ENCODE data around the gene PCSK1.
"Not testable (repeated sequence)": the region's sequence is repeated elsewhere in the genome, so short reads cannot be mapped to it uniquely, and the experiment has no call there.

Gene PCSK1

DNA sequence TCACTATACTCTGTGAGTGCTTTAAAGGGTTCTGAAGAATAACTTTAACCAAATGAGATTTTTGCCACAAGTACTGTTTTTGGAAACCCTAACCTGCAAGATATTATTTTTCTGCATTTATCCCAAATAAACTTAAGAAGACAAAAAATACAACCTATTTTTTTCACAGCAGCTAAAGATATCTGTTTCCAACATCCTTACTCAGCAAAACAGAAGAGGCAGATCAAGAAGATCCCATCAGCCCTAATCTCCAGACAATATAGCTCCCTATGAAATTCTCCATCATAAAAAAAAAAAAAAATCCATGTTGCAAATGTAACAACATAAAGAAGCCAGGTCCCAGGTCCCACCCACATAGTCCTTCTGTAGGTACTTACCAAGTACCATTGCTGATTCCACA lies 7.6 kb downstream of the PCSK1 start:
- no peak for DNase-seq

DNA sequence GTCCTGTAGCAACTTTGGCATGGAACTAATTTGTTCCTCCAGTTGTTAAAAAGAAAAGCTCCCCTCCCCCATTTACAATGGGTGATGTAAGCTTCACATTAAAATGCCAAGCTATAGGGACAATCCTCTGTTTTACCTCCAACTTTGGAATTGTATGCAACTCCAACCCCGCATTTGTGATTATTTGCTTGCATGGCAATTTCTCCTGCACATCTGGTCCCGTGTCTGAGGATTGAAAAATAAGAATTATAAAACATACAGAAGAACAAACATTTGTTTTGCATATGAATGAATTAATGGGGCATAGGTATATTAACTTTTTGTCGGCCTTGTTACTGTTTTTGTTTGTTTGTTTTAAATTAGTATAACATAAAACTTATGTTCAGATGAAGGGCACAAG lies 17.2 kb downstream of the PCSK1 start:
- no peak for DNase-seq

DNA sequence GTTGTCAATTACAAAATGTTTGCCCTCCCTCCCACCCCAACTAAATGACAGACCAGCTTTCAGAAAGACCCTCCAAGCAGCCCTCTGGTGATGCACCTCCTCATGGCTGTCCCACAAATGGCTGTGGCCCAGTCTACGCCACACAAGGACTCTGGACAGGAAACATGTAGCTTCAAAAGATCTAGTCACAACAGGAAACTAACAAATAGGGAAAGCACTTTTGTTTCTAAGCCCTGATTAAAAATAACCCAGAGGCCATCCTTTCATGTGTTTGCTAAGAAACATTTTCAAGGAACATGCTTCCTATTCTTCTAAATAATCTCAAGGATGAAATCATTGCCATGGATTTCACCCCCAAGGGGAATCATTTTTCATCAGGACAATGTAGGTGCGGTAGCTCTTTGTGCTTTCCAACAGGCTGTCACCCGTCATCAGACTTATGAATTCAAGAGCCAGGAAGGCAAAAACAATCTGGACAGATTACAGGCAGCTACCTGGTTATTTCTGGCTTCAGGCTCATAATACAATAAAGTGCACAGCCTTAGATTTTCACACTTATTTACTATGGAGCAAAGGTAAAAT lies 20.1 kb downstream of the PCSK1 start:
- no peak for DNase-seq

DNA sequence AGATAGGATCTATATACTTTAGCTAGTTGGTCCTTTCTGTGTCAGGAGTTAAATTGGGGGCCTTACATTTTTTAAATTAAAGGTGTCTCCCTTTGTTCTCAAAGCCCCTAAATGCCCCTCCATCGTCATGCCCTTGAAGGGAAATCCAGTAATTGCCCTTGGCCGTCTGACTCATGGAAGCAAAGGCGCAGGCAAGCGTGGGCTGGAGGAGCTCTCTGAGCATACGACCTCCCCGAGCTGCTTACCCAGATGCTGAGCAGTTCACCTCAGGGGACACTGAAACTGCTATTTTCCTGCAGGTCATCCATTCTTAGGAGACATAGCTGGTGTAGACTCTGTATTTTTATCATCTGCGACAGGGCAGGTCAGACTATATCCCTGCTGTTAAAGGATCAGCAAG lies 23.0 kb downstream of the PCSK1 start:
- DNase-seq: no peak

DNA sequence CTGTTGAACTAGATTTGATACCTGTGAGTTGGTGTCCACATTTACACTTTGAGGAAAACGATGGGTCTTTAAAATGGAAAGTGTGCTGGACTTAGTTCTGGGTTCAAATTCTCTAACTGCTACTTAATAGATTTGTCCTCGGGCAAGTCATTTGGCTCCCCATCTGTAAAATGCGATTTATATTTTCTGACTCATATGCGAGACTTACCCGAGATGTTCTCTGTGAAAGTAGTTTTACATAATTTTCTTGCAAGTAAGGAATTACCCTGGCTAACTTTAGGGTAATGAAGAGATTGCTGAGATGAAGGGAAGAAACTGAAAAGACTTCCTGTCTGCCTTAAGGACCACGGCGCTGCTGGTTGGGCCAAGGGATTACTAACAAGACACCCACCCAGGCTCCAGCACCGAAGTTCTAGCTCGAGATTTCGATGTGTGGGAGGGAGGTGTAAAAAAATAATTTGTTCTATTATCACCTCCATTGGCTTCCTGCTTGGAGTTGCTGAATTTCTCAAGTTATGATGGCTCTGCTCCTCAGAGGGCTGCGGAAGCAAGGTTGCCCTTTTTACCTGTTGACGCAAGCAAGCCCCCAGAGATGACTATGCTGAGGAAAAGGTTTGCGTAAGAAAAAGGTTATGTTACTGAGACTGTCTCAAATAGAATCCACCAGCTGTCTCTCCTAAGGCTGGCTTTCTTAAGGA lies 24.1 kb downstream of the PCSK1 start:
- DNase-seq: no peak

DNA sequence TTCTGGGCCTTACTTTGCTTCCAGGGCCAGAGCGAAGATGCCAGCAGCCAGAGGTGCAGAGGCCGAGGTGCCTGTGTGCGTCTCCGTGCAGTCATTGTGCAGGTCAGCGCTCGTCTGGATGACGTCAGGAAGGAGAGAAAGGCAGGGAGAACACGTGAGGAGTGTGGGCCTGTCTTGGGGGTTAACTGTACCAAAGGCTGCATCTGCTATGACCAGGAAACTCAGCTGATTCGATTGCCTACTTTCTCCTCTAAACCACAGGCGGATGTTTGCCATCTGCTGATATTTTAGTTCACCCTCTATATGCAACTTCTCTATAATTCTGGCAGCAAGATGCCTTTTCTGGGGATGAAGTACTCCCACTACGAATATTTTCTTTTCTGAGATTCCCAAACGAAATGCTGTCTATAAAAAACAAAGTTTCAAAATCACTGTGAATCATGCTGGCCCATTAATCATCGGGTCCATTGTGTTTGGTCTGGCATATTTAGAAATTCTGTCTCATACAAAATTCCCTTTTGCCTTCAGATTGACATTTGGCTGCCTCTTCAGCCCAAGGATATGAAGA lies 24.8 kb downstream of the PCSK1 start:
- DNase-seq: no peak

DNA sequence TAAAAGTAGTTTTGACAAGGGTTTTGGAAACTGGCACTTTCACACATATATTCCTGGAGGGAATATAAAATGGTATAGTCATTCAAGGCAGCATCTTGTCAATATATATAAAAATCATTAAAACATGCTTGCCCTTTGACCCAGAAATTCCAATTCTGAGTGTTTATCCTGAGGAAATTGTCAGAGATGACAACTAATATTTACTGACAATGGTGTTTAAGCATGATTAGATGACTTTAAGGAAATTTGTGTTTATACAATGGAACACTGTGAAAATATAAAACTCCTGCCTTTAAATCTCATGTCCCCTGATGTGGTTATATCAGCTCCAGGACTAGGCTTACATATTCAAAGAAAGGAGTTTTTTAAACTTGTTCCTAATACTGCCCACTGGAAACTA lies 25.6 kb downstream of the PCSK1 start:
- no peak for DNase-seq

DNA sequence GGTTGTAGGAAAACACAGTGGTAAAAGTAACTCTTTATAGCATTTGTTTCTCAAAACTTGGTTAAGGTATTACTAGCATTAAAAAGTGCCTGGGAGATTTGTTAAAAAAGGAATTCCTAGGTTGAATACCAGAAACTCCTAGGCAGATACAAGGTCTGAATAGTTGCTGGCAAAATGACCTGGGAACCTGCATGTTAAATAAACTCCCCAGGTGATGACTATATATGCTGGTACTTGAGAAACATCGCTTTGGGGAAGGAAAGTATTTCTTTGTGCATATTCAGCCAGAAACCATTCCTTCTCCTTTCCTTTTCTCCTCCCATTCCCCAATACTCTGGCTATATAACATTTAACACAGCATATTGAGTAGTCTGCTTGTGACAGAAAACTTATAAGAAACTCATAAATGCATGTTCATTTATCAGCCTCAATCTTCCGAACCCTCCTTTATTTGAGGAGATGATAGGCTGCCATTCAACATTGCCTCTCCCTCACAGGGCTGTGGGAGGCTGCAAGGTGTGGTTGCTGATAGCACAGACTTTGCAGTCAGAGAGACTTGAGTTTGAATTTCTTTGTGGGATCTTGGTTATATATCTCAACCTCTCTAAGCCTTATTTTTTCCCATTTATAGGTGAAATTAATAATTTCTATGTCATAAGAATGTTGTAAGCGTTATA lies 28.7 kb downstream of the PCSK1 start:
- DNase-seq: no peak

DNA sequence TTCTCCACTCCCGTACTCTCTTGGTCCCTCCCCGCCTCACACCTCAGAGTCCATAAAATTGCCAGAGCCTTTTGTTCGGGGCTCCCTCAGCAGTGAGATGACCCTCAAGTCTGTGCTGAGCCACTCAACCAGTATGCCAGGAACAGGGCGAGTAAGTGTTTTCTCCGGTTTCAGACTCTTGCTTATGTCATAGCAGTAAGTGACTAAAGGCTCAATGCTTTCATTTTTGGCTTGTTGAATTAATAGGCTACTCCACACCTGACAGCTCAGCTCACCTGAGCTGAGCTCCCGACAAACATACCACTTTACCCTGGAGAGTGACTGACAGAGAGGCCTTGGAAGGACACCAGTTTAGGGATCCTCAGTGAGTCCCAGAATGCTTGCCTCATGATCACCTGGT lies 30.5 kb downstream of the PCSK1 start:
- no peak for DNase-seq

DNA sequence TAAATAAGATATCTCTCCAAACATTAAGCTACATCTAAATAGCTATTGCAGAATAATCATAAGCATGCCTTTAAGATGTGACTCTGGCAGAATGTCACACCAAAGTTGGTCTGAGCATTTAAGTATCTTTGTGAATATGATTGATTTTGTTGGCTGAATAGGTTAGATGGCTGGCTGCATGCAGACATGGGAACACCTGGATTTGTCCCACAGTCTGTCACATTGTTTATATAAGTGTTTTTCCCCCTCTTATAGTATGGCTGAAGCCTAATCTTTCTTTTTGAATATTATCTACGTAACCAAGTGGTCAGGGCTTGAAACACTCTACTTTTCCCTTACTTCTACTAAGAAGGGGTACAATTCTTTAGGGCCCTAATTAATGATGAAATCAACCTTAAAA lies 36.2 kb downstream of the PCSK1 start:
- no peak for DNase-seq

DNA sequence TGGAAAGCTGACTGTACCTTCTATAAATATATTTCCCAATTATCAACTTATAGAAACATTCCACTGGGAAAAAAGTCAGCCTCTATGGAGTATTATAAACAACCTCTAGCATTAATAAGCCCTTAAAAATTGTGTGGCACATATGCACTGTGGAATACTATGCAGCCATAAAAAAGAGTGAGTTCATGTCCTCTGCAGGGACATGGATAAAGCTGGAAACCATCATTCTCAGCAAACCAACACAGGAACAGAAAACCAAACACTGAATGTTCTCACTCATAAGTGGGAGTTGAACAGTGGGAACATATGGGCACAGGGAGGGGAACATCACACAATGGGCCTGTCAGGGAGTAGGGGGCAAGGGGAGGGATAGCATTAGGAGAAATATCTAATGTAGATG lies 37.8 kb downstream of the PCSK1 start:
- not testable (repeated sequence) for DNase-seq

DNA sequence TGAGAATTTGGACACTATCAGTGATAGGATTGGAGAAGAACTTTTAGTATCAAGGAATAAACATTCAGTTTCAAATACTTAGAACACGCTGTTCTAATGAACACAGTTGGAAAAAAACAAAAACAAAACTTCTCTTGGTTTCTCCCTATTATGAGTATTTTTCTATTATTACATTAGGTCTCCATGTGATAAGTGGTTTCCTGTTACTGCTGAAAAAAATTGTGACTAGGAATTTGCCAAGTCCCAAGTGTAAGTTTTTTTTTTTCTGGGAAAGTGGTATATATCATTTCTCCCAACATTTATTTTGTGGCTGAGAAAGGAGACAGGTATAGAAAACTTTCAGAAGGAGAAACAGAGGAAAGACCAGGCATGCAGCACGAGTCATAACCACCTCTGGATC lies 41.1 kb downstream of the PCSK1 start:
- DNase-seq: no peak

DNA sequence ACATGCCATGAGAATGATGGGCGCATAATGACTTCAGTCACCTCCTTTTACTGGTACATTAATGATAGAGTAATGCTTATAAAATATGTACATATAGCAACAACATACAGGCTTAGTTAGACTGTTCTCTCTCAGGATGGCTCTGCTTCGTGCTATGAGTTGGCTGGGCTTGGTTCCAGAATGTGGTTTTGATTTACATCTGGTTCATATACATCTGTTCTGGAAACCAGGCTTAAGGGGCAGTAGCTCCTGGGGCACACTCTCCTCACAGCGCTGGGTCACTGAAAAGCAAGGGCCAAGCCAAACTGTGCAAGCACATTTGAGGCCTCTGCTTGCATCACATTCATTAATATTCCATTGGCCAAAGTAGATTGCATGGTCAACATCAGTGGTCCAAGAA lies 44.9 kb downstream of the PCSK1 start:
- DNase-seq: no peak

DNA sequence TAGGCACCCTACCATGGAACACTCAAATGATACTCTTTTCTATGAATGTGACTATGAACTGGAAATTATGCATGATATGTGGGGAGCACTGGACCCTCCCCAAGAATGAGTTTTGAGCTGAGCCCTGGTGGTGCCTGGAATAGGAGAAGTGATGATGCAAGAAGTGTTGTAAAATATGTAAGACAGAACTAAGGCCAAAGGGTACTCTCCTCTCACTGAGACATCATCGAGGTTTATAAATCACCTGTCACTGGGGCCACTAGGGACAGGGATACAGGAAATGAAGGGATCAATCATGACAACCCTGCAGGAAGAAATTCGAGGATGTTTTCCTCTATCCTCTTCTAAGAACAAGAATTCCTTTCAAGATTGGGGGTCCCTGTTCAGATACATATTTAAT lies 45.4 kb downstream of the PCSK1 start:
- DNase-seq: no peak

DNA sequence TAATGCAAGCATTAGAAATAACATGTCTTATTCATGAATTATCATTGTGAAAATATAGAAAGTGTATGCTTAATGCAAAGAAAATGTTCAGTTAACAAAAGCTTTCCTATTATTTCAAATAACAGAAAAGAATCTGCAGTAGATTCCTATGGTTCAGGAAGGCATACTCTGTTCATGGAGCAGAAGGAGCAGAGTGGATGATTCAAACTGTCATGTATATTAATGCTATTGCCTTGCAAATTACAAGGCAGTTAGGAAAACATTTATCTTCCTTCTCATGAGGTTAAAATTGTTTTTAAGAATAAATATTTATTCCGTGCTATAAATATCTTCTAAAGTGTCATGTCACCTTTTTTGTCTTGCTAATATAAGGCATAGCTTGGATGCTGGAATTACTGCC lies 47.5 kb downstream of the PCSK1 start:
- no peak for DNase-seq

DNA sequence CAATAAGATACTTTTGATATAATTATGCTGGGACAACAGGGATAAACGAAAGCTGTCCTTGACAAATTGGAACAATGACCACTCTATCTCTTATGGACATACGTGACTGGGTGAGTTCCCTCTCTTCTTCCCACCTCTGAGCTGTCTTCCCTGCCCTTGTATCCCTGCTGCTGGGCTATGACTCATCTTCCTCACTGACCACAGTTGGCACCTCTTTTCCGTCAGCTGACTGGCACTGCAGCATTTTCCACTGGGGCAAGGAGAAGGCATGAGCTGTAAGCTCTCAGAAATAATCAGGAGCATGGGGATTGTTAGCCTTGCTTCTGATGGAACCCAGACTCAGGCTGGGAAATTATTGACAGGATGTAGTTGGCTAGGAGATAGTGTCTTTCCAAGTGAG lies 48.7 kb downstream of the PCSK1 start:
- no peak for DNase-seq

DNA sequence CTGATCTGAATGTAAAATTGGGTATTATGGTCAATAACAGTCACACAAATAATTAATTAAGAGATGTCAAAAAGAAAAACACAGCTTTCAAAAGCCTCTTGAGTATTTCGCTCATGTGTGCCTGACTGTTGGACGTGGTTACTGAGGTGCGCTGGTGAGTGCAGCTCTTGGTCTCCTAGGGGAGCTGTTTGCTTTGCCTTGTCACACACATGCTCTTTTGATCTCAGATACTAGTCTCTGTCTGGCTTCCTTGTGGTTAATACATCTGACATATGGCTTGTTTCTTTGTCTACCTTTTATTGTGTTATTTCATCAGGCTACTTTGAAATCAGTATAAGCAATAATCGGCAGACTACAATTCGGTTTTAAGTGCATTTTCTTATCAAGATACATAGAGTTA lies 51.5 kb downstream of the PCSK1 start:
- no peak for DNase-seq

DNA sequence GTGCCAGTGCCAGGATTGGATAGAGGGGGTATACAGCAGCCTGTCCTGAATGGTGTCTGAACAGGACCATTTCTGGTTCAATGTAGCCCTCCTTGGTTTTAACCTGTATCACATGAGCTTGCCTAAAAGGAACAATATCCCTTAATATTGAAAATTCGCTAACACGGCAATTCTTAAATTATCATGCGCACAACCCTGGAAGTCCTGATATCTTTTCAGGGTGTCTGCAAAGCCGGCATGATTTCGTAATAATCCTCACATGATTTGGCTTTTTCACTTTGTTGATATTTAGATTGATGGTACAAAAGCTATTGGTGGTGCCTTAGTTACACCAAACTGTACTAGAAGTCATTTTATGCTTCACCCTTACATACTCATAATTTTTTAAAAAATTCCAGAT lies 53.2 kb downstream of the PCSK1 start:
- no peak for DNase-seq

DNA sequence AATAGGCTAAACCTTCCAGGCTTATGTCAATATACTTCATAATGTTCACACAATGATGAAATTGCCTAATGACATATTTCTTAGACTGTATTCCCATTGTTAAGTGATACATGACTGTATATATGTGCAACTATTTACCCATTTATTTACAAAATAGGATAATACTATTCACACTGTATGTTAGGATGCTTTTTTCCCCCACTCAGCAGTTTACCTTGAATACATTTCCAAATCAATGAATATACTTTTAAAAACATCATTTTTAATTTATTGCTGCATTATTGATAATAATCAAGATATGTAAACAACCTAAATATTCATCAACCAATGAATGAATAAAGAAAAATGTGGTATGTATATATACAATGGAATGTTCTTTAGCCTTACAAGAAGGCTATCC lies 55.5 kb downstream of the PCSK1 start:
- no peak for DNase-seq

DNA sequence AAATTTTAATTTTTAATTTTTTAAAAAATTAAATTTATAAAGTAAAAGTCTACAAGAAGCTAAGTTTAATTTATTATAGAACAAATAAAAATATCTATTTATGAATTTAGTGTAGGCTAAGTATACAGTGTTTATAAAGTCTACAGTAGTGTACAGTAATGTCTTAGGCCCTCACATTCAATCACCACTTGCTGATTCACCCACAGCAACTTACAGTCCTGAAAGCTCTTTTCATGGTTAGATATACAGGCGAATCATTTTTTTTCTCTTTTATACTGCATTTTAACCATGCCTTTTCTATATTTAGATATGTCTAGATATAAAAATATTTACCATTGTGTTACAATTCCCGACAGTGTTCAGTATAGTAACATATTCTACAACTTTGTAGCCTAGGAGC lies 55.9 kb downstream of the PCSK1 start:
- no peak for DNase-seq

DNA sequence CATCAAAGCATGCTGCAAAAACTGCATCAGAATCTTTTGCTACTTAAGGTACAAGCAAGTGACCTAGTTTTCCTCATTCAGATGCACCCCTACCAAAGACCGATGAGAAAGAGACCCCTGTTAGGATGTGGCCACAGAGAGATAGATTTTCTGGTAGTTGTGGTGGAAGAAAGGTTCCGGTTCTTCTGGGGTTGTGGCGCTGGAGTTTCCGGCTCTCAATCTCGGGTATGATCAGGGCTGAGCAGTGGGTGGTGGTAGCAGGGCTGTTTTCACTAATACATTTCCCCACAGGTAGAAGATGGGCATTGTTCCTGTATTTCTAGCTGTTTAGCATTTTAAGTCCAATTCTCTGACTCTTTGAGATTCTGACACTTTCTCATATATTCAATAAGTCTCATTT lies 58.4 kb downstream of the PCSK1 start:
- DNase-seq: no peak

DNA sequence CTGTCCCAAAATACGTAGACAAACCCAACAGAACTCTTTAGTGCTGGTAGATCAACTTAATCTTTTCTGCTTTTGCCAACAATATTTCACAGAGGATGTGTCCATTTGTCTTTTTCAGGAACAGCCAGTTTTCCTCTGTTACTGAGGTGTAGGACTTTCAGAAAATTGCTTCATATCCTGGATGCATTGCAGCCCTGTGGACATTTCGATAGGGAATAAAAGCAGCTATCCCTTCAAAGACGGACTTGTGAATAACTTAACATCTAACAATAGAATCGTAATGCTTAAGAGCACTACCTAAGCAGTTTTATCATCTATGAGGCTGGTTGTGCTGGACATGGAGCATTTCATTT lies 59.7 kb downstream of the PCSK1 start:
- DNase-seq: no peak

DNA sequence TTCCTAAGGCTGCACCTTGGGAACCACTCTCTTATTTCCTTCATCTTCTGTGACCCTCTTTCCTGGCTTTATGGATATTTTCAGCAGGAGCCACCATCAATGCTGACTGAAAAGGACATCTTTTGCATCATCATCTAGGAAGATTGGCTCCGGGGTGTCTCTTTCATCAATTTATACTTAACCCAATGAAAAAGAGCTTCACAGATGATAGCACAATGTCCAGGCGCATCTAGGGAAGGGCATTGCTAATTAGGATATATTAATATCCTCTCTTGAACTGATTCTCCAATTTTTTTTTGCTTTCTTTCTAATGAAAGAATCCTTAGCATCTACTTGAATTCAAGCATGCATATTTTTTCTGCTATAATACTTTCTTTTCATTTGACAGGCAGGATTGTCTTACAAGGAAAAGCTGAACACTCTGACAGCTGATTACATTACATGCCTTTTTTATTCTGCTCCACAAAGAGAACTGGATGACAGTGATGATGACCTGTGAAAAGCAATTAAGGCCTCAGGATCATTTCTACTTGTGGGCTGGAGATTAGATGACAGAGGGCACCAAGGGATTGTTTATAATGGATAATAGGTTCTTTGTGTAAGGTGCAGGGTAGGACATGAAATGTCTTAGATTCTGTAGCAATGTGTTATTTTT lies 60.2 kb downstream of the PCSK1 start:
- DNase-seq: no peak

DNA sequence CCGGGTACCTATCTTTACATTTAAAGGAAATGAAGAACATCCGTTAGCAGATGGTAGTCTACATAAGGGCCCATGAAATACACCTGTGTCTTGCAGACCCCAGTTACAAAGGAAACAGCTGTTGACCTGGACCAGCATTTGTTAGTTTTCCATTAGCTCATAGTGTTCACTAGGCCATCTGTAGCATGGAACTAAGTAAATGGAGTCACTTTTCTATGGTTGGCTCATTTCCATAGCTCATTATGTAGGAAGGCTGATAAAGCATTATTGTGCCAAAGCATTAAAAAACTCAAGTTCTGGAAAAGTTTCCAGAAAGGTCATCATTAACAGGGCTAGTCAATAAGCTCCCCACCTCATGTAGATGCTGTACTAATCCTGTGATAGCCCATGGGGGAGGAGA lies 62.1 kb downstream of the PCSK1 start:
- no peak for DNase-seq

All from CD4-positive, alpha-beta T cell treated with Interferon gamma for 1 hour (primary cell).